ENCODE measurements around the gene RPS14.
"Not testable (repeated sequence)": the region's sequence is repeated elsewhere in the genome, so short reads cannot be mapped to it uniquely, and the experiment has no call there.

Gene RPS14

DNA sequence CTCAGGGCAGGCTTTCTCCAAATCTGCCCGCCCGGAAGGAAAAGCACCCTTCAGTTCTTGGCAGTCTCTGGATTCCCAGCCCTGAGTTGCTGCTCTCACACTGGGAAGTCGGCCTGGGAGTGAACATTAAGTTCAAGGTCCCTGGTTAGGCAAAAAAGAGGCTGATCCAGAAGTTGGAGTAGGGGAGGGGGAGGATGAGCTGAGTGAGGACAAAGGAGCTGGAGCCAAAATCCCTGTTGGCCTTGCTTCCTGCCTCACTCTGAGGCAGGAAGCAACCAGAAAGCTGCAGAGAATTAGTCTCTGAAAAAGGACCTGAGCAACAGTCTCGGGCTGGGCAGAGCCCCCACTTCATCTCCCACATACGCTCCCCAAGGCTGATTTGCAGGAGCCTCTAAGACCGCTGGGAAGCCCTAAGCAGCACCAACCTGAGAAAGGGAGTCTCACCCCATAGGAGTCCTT, 15.0 kb upstream of the RPS14 start:
- TF ChIP-seq GATA1 (IDR thresholded peaks at IDR 0.05; ENCODE audit: low read depth, low read length): no peak
- TF ChIP-seq POLR2A (IDR thresholded peaks at IDR 0.05; ENCODE audit: low read length): no peak
- DNase-seq: no peak

DNA sequence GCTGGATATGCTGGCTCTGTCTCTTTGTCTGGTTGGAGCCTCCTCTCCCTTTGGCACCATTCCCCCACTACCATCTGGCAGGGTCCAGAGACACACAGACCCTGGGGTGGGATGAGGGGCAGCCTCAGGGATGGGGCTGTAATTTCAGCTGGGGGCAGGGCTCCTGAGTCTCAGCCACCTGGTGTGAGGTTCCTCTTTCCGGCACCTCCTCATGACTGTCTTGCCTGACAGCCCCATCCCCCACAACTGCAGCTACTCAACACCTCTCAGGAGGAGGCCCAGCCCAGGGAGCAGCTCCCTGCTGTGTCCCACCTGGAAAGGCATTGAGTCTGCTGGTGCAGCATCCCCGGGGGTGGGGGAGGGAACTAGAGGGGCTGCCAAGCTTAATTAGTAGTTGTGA, 11.7 kb upstream of the RPS14 start:
- no peak for TF ChIP-seq POLR2A (IDR thresholded peaks at IDR 0.05; ENCODE audit: low read length)
- no peak for TF ChIP-seq GATA1 (IDR thresholded peaks at IDR 0.05; ENCODE audit: low read depth, low read length)
- no peak for DNase-seq

DNA sequence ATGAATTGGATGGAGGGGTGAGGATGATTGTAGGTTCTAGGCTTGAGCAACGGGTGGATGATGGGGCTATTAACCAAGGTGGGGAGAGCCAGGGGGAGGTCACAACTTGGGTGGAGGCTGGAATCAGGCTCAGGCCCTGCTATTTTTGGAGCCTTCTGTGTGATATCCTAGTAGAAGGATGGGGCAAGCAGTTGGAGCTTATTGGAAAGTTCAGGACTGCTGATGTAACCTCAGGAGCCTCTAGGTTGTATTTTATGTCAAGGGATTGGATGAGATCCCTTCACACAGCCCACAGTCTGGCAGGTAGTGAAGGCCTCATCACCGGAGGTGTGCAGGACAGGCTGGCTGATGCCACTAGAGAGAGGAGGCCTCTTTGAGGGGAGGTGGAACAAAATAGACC, 11.2 kb upstream of the RPS14 start:
- TF ChIP-seq POLR2A (IDR thresholded peaks at IDR 0.05; ENCODE audit: low read length): no peak
- TF ChIP-seq GATA1 (IDR thresholded peaks at IDR 0.05; ENCODE audit: low read depth, low read length): no peak
- no peak for DNase-seq

DNA sequence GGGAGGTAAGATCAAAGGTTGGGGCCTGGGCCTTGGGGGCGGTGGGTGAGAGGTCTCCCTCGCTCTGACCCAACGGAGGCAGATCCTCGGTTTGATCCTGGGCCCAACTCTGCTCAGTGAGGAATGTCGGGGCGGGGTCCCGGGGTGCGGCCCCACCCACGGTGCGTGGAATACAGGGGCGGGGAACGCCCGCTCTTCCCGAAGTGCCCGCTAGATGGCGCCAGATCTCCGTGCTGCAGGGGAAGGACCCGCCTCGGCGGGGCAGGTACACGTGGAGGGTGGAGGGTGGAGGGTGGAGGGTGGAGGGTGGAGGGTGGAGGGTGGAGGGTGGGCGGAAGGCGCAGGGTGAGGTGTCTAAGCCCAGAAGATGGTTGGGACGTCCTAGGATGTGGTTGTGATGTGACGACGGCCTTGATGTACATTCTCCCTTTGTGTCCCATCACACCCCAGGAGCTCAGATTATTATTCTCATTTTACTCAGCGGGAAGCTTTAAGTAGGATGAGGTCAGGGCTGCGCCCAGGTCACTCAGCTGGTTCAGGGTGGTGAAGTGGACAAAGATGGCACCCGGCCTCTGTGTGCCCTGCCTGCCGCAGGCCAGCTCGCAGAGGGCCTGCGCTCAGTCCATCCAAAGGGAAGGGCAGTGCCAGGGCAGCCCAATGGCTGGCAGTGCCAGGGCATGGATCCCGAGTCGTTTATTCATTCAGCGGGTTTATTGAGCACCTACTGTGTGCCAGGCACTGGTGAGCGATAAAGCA, 9.4 kb upstream of the RPS14 start:
- DNase-seq: peak; percentile 65 to 83
- no peak for TF ChIP-seq POLR2A (IDR thresholded peaks at IDR 0.05; ENCODE audit: low read length)
- TF ChIP-seq GATA1 (IDR thresholded peaks at IDR 0.05; ENCODE audit: low read depth, low read length): no peak

DNA sequence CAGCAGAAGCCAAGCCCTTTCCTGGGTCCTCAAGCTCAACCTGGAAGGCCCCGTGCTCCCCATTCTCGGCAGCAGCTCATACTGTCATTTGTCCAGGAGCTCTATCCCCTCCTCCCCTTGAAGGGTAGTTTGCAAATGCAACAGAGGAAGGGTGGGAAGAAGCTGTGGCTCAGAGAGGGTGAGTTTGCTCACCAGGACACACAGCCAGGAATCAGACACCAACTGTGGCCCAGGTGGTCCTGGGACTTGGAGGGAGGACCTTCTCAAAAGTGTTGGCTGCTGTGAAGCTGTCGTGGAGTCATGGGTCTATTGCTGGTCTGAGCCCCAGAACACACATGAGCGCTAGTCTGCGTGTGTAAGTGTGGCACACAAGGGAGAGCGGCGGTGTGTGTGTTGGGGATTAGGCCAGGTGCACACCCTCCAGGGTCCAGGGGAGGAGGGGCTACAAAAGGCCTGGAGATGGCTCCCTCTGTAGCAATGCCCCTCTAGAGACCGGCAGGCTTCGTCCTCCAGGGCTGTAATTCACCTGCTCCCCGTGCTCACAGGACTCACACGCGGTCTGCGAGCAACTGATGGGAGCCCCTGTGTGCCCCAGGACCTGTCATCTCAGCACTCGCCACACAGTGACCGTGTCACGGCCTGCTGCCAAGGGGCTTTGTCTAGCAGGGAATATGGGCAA, 8.2 kb upstream of the RPS14 start:
- DNase-seq: no peak
- no peak for TF ChIP-seq GATA1 (IDR thresholded peaks at IDR 0.05; ENCODE audit: low read depth, low read length)

DNA sequence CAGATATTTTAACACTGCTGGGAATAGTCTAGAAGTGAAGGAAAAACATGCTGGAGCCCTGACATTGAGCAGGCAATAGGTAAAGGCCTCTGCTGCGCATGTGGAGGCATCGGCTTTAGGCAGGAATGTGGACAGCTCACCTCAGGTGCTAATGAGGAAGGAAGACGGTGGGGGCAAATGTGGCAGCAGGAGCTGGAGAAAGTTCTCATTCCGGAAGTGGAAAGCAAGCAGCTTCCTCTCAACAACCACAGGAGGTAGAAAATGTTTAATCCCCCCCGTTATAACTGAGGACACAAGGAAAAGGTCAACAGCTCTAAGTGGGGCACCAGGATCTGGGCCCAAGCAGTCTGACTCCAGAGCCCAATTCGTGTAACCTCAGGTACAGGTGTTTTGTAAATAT, 7.6 kb upstream of the RPS14 start:
- TF ChIP-seq POLR2A (IDR thresholded peaks at IDR 0.05; ENCODE audit: low read length): no peak

DNA sequence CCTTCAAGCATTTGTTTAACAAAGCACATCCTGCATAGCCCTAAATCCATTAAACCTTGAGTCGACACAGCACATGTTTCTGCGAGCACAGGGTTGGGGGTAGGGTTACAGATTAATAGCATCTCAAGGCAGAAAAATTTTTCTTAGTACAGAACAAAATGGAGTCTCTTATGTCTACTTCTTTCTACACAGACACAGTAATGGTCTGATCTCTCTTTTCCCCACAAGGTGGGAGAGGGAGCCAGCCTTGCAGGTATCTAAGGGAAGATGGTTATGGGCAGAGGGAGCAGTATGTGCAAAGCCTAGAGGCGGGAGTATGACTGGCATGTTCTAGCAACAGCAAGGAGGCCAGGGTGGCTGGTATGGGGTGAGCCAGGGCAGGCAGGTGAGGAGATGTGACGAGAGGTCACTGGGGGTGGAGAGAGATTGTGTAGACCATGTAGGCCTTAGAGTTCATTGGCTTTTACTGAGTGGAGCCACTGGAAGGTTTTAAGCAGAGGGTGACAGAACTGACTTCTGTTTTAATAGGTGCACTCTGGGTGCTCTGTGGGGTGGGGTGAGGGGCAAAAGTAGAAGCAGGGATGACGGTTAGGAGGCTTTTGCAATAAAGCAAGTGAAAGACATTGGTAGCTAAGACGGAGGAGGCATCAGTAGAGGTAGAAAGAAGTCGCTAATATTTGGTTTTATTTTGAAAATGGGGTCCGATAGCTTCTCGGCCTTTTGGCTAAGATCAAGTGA, 5.1 kb upstream of the RPS14 start:
- TF ChIP-seq GATA1 (IDR thresholded peaks at IDR 0.05; ENCODE audit: low read depth, low read length) (no peak), POLR2A (IDR thresholded peaks at IDR 0.05; ENCODE audit: low read length) (no peak)
- DNase-seq: no peak

More for the DNA sequence above, 7.6 kb upstream of the RPS14 start:
- DNase-seq: no peak

DNA sequence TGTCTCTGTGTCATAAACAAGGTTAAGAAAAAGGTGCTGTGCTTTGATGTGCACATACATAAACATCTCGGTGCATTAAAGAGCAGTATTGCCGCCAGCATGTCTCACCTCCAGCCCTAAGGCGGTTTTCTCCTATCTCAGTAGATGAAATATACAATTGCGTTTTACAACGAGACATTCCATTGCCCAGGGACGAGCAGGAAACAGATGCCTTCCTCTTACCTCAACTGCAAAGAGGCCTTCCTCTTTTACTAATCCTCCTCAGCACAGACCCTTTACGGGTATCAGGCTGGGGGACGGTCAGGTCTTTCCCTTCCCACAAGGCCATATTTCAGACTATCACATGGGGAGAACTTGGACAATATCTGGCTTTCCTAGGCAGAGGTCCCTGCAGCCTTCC, 4.5 kb upstream of the RPS14 start:
- DNase-seq: not testable (repeated sequence)

DNA sequence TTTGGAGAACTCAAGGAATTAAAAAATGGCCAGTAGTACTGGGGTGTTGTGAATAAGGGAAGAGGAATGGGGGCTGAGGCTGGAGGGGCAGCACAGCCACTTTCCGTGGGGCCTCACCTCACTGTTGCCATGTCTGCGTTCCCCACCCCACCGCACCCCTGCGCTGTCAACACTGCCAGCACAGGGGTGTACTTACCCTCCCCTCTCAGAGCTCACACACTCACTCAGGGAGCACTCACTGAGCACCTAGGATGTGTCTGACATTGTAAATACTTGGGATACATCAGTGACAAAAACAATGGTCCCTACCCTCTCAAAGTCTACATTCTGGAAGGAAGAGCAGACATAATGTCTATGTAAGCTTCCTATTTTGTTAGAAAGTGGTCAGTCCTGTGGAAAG, 3.4 kb upstream of the RPS14 start:
- no peak for TF ChIP-seq GATA1 (IDR thresholded peaks at IDR 0.05; ENCODE audit: low read depth, low read length)
- no peak for TF ChIP-seq POLR2A (IDR thresholded peaks at IDR 0.05; ENCODE audit: low read length)
- DNase-seq: no peak

DNA sequence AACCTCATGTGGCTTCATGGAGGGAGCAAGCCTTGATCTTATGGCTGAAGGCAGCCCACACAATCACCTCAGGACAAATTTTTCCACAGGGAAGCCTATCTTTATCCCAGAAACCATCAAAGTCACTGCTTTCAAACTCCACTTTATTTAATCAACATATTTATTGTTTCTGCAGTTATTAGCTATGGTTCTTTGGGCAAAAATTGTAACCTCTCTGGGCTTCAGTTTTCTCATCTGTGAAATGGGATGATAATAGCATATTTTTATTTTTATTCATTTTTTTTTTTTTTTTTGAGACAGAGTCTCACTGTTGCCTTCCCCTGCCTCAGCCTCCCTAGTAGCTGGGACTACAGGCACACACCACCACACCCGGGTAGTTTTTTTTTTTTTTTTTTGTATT, 2.1 kb upstream of the RPS14 start:
- TF ChIP-seq POLR2A (IDR thresholded peaks at IDR 0.05; ENCODE audit: low read length) (no peak), GATA1 (IDR thresholded peaks at IDR 0.05; ENCODE audit: low read depth, low read length) (no peak)

DNA sequence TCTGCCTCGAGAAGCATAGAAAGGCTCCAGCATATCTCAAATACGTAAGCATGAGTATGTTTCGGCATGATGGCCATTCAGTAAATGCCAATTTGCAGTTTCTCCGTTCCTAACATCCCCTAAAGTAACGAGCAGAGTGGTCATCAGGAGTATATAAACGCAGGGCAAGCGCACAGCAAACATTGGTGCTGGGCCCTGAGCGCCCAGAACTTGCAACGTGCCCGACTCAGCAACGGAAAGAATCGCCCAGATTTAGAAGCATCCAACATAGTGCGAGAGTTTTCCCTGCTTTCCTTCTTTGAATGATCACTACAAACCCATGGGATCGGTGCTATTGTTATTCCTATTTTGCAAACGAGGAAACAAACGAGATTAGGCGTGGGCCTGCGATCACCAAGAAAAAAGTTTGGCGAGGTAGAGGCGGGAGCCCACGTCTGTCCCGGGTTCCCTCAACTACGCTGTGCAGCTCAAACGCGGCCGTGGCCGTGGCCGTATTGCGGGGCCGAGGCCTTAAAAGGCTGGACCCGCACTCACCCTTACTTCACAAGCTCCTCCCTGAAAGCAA, 505 bp downstream of the RPS14 start:
- DNase-seq: peak; percentile 67 to 71
- TF ChIP-seq GATA1 (IDR thresholded peaks at IDR 0.05; ENCODE audit: low read depth, low read length): no peak
- TF ChIP-seq POLR2A (IDR thresholded peaks at IDR 0.05; ENCODE audit: low read length): no peak

More for the DNA sequence above, 2.1 kb upstream of the RPS14 start:
- no peak for DNase-seq

DNA sequence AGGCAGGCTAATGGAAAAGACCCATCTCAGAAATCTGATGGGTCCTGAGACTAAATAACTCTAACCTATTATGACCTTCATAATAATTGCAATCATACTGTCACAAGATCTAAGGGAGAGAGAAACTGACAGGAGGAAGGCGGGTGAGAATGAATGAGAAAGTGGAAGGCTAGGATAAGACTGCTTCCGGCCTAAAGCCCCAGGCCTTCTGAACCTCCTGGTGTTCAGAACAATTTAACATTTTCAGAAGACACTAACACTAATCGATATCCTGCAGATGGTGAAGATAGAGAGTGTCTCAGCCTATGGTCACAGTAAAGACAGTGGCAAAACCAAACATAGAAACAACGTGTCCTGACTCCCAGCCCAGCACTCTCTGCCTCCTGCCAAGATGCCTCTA, 1.2 kb downstream of the RPS14 start:
- no peak for TF ChIP-seq POLR2A (IDR thresholded peaks at IDR 0.05; ENCODE audit: low read length)
- no peak for TF ChIP-seq GATA1 (IDR thresholded peaks at IDR 0.05; ENCODE audit: low read depth, low read length)
- peak in 1 of 2 experiments; percentile 57 for DNase-seq

DNA sequence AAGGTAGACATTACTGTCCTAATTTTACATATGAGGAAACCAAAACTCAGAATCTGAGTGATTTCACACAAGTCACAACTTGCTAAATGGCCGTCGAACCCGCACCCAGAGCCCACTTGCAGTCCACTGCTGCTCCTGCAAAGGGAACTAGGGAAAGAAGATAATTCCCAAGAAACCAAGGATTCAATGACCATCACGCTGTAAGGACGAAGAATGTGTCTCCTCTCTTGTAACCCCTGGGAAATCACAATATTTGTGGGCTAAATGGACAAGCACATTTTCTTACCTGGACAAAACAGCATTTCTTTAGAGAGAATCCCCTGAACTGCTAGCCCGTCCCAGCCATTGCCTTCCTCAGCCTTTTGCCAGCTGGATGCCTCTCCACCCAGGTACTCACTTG, 2.4 kb downstream of the RPS14 start:
- no peak for DNase-seq
- TF ChIP-seq GATA1 (IDR thresholded peaks at IDR 0.05; ENCODE audit: low read depth, low read length): no peak
- no peak for TF ChIP-seq POLR2A (IDR thresholded peaks at IDR 0.05; ENCODE audit: low read length)

DNA sequence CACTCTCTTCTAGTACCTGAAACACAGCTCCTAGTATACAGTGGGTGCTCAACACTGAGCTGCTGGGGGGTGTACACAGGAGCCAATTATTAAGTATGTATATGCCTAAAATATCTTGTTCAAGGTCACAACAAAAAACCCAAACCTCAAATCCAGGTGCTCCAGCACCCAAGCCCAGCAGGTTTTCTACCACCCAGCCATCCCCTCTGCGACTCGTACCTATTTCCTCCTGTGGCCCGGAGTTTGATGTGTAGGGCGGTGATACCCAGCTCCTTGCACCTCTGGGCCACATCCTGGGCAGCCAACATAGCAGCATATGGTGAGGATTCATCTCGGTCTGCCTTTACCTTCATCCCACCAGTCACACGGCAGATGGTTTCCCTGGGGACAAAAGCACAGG, 3.0 kb downstream of the RPS14 start:
- no peak for DNase-seq
- TF ChIP-seq GATA1 (IDR thresholded peaks at IDR 0.05; ENCODE audit: low read depth, low read length) (no peak), POLR2A (IDR thresholded peaks at IDR 0.05; ENCODE audit: low read length) (peak; percentile 4)

Data from erythroblast (primary cell).